ENCODE measurements around the gene MRPL24.

MRPL24 gene

DNA sequence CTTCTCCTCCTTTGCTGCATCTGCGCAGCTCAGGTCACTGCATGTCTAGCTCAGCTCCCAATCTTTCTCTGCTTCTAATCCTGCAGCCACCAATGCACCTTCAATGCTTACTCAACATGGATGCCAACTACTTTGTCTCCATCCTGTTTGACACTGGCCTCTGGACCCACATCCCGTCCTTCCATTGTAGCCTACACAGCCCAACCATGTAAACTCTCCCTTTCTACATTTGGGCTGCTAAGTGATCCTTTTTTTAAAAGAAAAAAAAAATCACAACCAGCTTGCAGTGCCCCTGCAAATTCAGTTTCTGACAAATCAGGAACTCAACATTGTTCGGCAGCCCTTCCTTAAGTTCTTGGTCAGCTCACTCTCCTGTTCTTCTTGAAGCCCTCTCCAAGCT is 26.1 kb downstream of the MRPL24 start:
- H3K27ac Mint-ChIP-seq: peak overlapping the region; percentile 74
- no peaks in the 10 kb centered on the region for H3K9me3 Mint-ChIP-seq
- H3K4me3 Mint-ChIP-seq: peak overlapping the region; percentile 18
- peaks cover 25% of the 10 kb centered on the region for H3K36me3 Mint-ChIP-seq (ENCODE audit: low read depth)
- H3K27me3 Mint-ChIP-seq (ENCODE audit: low read depth, poor library complexity): no peaks in the 10 kb centered on the region
- H3K4me1 Mint-ChIP-seq: peaks cover 70% of the 10 kb centered on the region
- TF ChIP-seq, protein P1, sequence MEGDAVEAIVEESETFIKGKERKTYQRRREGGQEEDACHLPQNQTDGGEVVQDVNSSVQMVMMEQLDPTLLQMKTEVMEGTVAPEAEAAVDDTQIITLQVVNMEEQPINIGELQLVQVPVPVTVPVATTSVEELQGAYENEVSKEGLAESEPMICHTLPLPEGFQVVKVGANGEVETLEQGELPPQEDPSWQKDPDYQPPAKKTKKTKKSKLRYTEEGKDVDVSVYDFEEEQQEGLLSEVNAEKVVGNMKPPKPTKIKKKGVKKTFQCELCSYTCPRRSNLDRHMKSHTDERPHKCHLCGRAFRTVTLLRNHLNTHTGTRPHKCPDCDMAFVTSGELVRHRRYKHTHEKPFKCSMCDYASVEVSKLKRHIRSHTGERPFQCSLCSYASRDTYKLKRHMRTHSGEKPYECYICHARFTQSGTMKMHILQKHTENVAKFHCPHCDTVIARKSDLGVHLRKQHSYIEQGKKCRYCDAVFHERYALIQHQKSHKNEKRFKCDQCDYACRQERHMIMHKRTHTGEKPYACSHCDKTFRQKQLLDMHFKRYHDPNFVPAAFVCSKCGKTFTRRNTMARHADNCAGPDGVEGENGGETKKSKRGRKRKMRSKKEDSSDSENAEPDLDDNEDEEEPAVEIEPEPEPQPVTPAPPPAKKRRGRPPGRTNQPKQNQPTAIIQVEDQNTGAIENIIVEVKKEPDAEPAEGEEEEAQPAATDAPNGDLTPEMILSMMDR (IDR thresholded peaks at IDR 0.05): no peak
- DNase-seq: no peak

DNA sequence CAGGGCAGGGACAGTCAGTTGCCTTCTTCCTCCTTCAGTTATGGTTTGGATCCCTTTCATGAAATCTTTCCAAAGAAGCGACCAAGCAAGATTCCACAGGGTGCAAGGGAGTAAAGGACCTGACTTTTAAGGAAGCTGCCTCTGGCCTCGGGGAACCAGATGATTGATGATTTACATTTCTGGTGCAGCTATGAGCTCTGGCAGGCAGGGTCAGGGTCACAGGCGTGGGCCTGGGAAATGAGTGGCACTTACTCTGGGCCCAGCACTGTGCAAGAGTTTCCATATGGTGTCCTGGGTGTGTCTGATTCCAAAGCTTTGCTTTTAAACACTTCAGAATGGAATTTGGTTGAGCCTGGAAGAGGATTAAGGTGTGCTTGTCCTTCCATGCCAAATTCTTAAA is 28.3 kb downstream of the MRPL24 start:
- peak overlapping the region; percentile 99 for H3K27ac Mint-ChIP-seq
- H3K9me3 Mint-ChIP-seq: no peaks in the 10 kb centered on the region
- peak overlapping the region; percentile 50 for H3K4me3 Mint-ChIP-seq
- no peak for DNase-seq
- TF ChIP-seq, protein P1 (IDR thresholded peaks at IDR 0.05): no peak
- peaks cover 3% of the 10 kb centered on the region for H3K27me3 Mint-ChIP-seq (ENCODE audit: low read depth, poor library complexity)
- peaks cover 84% of the 10 kb centered on the region for H3K4me1 Mint-ChIP-seq
- peaks cover 25% of the 10 kb centered on the region for H3K36me3 Mint-ChIP-seq (ENCODE audit: low read depth)

DNA sequence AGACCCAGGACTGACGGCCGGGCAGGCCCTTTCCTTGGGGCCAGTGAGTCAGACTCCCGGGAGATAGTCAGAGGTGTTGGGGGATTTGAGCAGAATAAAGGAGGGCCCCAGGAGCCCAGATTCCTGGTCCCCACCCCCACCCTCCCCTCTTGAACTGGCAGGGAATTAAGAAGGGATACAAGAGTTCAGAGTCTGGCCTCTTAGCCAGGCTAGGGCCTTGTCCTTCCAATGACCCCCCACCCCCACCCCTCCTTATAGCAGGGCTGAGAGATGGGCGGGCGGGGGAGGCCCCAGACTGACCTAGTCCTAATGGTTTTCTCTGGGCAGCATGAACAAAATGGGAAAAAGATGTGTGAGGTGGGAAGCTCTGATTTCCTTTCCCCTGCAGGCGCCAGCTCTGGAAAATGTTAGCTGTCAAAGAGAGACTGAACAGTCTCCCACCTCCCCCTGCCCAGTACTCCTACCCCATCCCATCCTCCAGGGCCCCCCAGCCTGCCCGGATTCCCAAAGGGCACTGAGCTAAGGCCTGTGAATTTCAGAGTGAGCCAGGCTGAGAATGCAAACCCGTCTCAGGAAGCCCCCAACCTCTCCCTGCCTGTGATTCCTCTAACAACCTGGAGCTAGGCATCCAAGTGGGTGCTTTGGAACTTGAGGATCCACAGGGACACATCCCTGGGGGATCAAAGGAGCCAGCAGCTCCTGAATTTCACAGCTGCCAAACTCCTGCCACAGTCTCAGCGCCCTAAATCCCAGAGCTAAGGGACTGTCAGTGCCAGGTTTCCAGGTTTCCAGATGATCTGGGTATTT is 29.7 kb downstream of the MRPL24 start:
- Mint-ChIP-seq H3K27ac (peak overlapping the region; percentile 99), H3K36me3 (ENCODE audit: low read depth) (peaks cover 17% of the 10 kb centered on the region), H3K9me3 (no peaks in the 10 kb centered on the region), H3K4me3 (peak overlapping the region; percentile 62), H3K27me3 (ENCODE audit: low read depth, poor library complexity) (peaks cover 3% of the 10 kb centered on the region), H3K4me1 (peaks cover 88% of the 10 kb centered on the region)
- DNase-seq: no peak
- TF ChIP-seq, protein P1 (IDR thresholded peaks at IDR 0.05): no peak

DNA sequence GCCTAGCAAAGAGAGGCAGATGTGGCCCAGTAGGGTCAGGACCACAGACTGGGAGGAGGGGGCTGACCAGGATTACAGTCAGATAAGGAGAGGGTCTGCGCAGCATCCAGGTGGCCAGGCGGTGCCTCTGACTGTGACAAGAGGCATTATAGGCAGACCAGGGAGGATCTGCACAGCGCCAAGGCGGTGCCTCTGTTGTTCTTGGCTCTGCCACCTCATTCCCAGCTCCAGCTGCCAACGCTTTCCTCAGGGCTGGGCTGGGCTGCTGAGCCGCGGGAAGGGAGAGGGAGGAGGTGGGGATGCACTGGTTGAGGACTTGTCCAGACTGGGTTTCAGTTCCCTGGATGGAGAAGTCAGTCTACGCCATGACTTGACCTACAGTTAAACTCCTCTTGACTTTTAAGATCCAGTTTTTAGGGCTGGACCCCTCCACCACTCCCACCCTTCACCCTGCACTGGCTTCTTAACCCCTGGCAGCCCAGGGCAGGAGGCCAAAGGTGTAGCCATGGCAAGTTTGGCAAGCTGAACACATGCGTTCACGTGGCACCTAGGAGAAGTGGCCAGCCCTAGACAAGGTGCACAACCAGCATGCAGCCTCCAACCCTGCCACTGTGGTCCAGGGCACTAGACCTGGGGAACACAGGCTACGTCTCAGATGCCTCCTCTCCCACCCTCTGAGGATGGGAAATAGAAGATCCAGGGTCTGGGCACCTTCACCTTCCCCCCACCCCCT is 31.0 kb downstream of the MRPL24 start:
- TF ChIP-seq, protein P1 (IDR thresholded peaks at IDR 0.05): no peak
- Mint-ChIP-seq H3K4me1 (peaks cover 75% of the 10 kb centered on the region), H3K27ac (peak overlapping the region; percentile 99), H3K4me3 (peak overlapping the region; percentile 47), H3K27me3 (ENCODE audit: low read depth, poor library complexity) (peaks cover 3% of the 10 kb centered on the region), H3K36me3 (ENCODE audit: low read depth) (peaks cover 4% of the 10 kb centered on the region), H3K9me3 (no peaks in the 10 kb centered on the region)
- no peak for DNase-seq

DNA sequence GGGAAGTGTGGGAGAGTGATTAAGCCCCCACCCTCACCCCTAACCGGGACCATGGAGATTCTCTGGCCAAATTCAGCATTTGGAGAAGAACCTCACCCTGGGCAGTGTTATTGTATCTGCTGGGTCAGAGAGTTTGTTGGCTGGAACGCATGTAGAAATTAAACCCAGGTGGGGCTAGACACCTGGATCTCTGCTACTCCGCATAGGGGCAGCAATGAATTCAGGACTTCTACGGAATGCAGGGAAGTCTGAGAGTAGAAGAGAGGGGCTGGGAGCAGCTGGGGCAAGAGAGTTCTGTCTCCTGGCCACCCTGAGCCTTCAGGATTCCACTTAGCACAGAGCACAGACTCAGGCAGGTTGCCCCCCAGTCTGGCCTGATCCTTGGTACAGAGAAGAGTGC is 31.9 kb downstream of the MRPL24 start:
- H3K27ac Mint-ChIP-seq: peak overlapping the region; percentile 97
- no peaks in the 10 kb centered on the region for H3K9me3 Mint-ChIP-seq
- peaks cover 4% of the 10 kb centered on the region for H3K36me3 Mint-ChIP-seq (ENCODE audit: low read depth)
- H3K4me3 Mint-ChIP-seq: peak overlapping the region; percentile 69
- peaks cover 74% of the 10 kb centered on the region for H3K4me1 Mint-ChIP-seq
- no peak for DNase-seq
- peaks cover 3% of the 10 kb centered on the region for H3K27me3 Mint-ChIP-seq (ENCODE audit: low read depth, poor library complexity)
- TF ChIP-seq, protein P1 (IDR thresholded peaks at IDR 0.05): no peak

All from nephron progenitor cell (in vitro differentiated cells).